Astrocyte (in vitro differentiated cells and primary cell): ENCODE measurements around the gene PGRMC2. TPM values are rescaled to one million over a fixed set of nuclear protein-coding genes. Genes with fewer than 3 reads are reported as not detected.

Source experiments
- DNase-seq: peaks from one replicate; pipeline ENCODE4 v3.0.0-alpha.2; 2010; ENCODE audit warnings: low read depth
- FAIRE-seq: peaks from 2 replicates; lab custom pipeline; 2011; peaks lifted over from hg19 to GRCh38; lab: Jason Lieb, UNC
- H2AFZ ChIP-seq: 2 replicates; pipeline ENCODE4 v1.6.0; 2012; ENCODE audit warnings: low read depth, low read length, inconsistent platforms
- H3K27ac ChIP-seq: 2 replicates; pipeline ENCODE4 v1.5.1; 2011; ENCODE audit warnings: low read depth, low read length, inconsistent platforms
- H3K27me3 ChIP-seq: 2 replicates; pipeline ENCODE4 v1.6.0; 2011; ENCODE audit warnings: low read length, inconsistent platforms; ENCODE audit not compliant: insufficient read depth
- H3K36me3 ChIP-seq: 2 replicates; pipeline ENCODE4 v1.5.1; 2011; ENCODE audit warnings: low read length, inconsistent platforms; ENCODE audit not compliant: insufficient read depth
- H3K4me1 ChIP-seq: 2 replicates; pipeline ENCODE4 v1.5.1; 2011; ENCODE audit warnings: low read length, inconsistent platforms; ENCODE audit not compliant: insufficient read depth
- H3K4me2 ChIP-seq: 2 replicates; pipeline ENCODE4 v1.6.0; 2012; ENCODE audit warnings: low read length, inconsistent platforms
- H3K4me3 ChIP-seq: 2 replicates; pipeline ENCODE4 v1.5.1; 2011; ENCODE audit warnings: low read depth, mild to moderate bottlenecking, low read length, inconsistent platforms; ENCODE audit not compliant: insufficient read depth
- H3K79me2 ChIP-seq: 2 replicates; pipeline ENCODE4 v1.6.0; 2012; ENCODE audit warnings: mild to moderate bottlenecking, low read length, inconsistent platforms; ENCODE audit not compliant: insufficient read depth
- H3K9ac ChIP-seq: 2 replicates; pipeline ENCODE4 v1.6.0; 2012; ENCODE audit warnings: mild to moderate bottlenecking, low read length, inconsistent platforms
- H3K9me3 ChIP-seq: 2 replicates; pipeline ENCODE4 v1.5.1; 2012; ENCODE audit warnings: low read depth, mild to moderate bottlenecking, low read length, inconsistent platforms; ENCODE audit not compliant: insufficient read depth
- H4K20me1 ChIP-seq: 2 replicates; pipeline ENCODE4 v1.6.0; 2012; ENCODE audit warnings: low read length, inconsistent platforms; ENCODE audit not compliant: insufficient read depth
- H3K27ac Mint-ChIP-seq: one replicate; pipeline ENCODE4 v1.8.0; 2021; ENCODE audit warnings: mild to moderate bottlenecking, mixed read lengths; ENCODE audit not compliant: unreplicated experiment
- H3K27me3 Mint-ChIP-seq: one replicate; pipeline ENCODE4 v1.8.0; 2021; ENCODE audit warnings: low read depth, mixed read lengths; ENCODE audit not compliant: unreplicated experiment
- H3K36me3 Mint-ChIP-seq: one replicate; pipeline ENCODE4 v1.8.0; 2021; ENCODE audit warnings: low read depth, mixed read lengths; ENCODE audit not compliant: unreplicated experiment
- H3K4me1 Mint-ChIP-seq: one replicate; pipeline ENCODE4 v1.8.0; 2021; ENCODE audit warnings: low read depth, mixed read lengths; ENCODE audit not compliant: unreplicated experiment
- H3K4me3 Mint-ChIP-seq: one replicate; pipeline ENCODE4 v1.8.0; 2021; ENCODE audit warnings: mild to moderate bottlenecking, moderate library complexity, mixed read lengths; ENCODE audit not compliant: unreplicated experiment
- H3K9me3 Mint-ChIP-seq: one replicate; pipeline ENCODE4 v1.8.0; 2021; ENCODE audit warnings: mild to moderate bottlenecking, mixed read lengths; ENCODE audit not compliant: unreplicated experiment
- CTCF ChIP-seq: IDR thresholded peaks from 2 replicates; pipeline ENCODE4 v1.5.1; 2011; ENCODE audit warnings: low read depth, mild to moderate bottlenecking, inconsistent platforms, low read length, moderate library complexity; ENCODE audit not compliant: insufficient read depth
- EZH2 ChIP-seq: IDR thresholded peaks from 2 replicates; pipeline ENCODE4 v1.6.1; 2012; ENCODE audit warnings: mild to moderate bottlenecking, low read length, inconsistent platforms; ENCODE audit not compliant: insufficient read depth
- total RNA-seq: library from RNA; stranded (reverse); gene quantifications from 2 replicates; pipeline ENCODE4 v1.2.1, GENCODE V29; 2021

The PGRMC2 gene
- total RNA-seq, 1 donor from 2014 or later: 158 TPM

- H3K4me3 Mint-ChIP-seq: no peak overlapping the region
- H3K36me3 Mint-ChIP-seq: no peaks in the 10 kb centered on the region
- H3K4me2 ChIP-seq: no peak overlapping the region
- no peak overlapping the region for H2AFZ ChIP-seq
- peaks cover 2% of the 10 kb centered on the region for H3K4me1 Mint-ChIP-seq
- H3K9ac ChIP-seq: no peak overlapping the region
- no peak overlapping the region for H3K4me3 ChIP-seq
- FAIRE-seq: no peak
- no peaks in the 10 kb centered on the region for H3K36me3 ChIP-seq
- H3K27ac ChIP-seq: no peak overlapping the region
- H4K20me1 ChIP-seq: no peaks in the 10 kb centered on the region
- H3K27ac Mint-ChIP-seq: no peak overlapping the region
- no peaks in the 10 kb centered on the region for H3K27me3 ChIP-seq
- no peaks in the 10 kb centered on the region for H3K4me1 ChIP-seq
- H3K9me3 Mint-ChIP-seq: peaks cover 8% of the 10 kb centered on the region
- H3K79me2 ChIP-seq: no peaks in the 10 kb centered on the region
- DNase-seq: no peak
- TF ChIP-seq CTCF: no peak
- TF ChIP-seq EZH2: no peak
- H3K27me3 Mint-ChIP-seq: no peaks in the 10 kb centered on the region
- no peaks in the 10 kb centered on the region for H3K9me3 ChIP-seq
These were observed 31.1 kb downstream of the PGRMC2 start for GRCh38 chr4:128256539-128256938.

- Histone ChIP-seq H3K4me2 (no peak overlapping the region), H3K36me3 (no peaks in the 10 kb centered on the region), H3K4me3 (no peak overlapping the region), H3K27ac (no peak overlapping the region), H3K79me2 (no peaks in the 10 kb centered on the region), H3K9me3 (no peaks in the 10 kb centered on the region), H3K27me3 (no peaks in the 10 kb centered on the region), H3K4me1 (no peaks in the 10 kb centered on the region), H3K9ac (no peak overlapping the region), H2AFZ (no peak overlapping the region), H4K20me1 (no peaks in the 10 kb centered on the region)
- FAIRE-seq: no peak
- Mint-ChIP-seq H3K36me3 (no peaks in the 10 kb centered on the region), H3K27ac (no peak overlapping the region), H3K4me1 (peaks cover 2% of the 10 kb centered on the region), H3K4me3 (no peak overlapping the region), H3K27me3 (no peaks in the 10 kb centered on the region), H3K9me3 (peaks cover 8% of the 10 kb centered on the region)
- DNase-seq: no peak
- TF ChIP-seq CTCF (no peak), EZH2 (no peak)
These were observed 31.7 kb downstream of the PGRMC2 start for GRCh38 chr4:128255906-128256305.

- Mint-ChIP-seq H3K9me3 (peaks cover 21% of the 10 kb centered on the region), H3K27me3 (no peaks in the 10 kb centered on the region), H3K4me1 (no peaks in the 10 kb centered on the region), H3K27ac (no peak overlapping the region), H3K4me3 (no peak overlapping the region), H3K36me3 (no peaks in the 10 kb centered on the region)
- Histone ChIP-seq H3K4me1 (no peaks in the 10 kb centered on the region), H3K9me3 (peaks cover 2% of the 10 kb centered on the region), H3K9ac (no peak overlapping the region), H2AFZ (no peak overlapping the region), H4K20me1 (no peaks in the 10 kb centered on the region), H3K79me2 (no peaks in the 10 kb centered on the region), H3K36me3 (no peaks in the 10 kb centered on the region), H3K4me2 (no peak overlapping the region), H3K4me3 (no peak overlapping the region), H3K27ac (no peak overlapping the region), H3K27me3 (no peaks in the 10 kb centered on the region)
- no peak for TF ChIP-seq EZH2
- FAIRE-seq (no peak), DNase-seq (no peak)
These were observed 37.6 kb downstream of the PGRMC2 start for GRCh38 chr4:128249787-128250668.
